GM12873 (cell line): ENCODE measurements around the gene ATG9B.

Experiments used
- CTCF ChIP-seq: IDR thresholded peaks from 2 replicates; pipeline ENCODE4 v1.5.1; 2012; ENCODE audit warnings: low read depth, mild to moderate bottlenecking, moderate library complexity, low read length, control low read depth; ENCODE audit not compliant: insufficient read depth; ENCODE audit errors: missing control alignments

Gene ATG9B

GRCh38 chr7:150992051-150992640 is 32.1 kb downstream of the ATG9B start:
- no peak for TF ChIP-seq CTCF

- no peak for TF ChIP-seq CTCF
These were observed 33.7 kb downstream of the ATG9B start, which contains the start of gene NOS3 for GRCh38 chr7:150990416-150991186. NOS3 (plus strand) TSS chr7:150991017; CDS start chr7:150993804, 2,787 bp downstream.

GRCh38 chr7:150989456-150989855 is 34.8 kb downstream of the ATG9B start:
- no peak for TF ChIP-seq CTCF

GRCh38 chr7:150988230-150989226 is 35.8 kb downstream of the ATG9B start:
- TF ChIP-seq CTCF, result peak; percentile 81

- no peak for TF ChIP-seq CTCF
These were observed 37.7 kb downstream of the ATG9B start for GRCh38 chr7:150986556-150986955.

GRCh38 chr7:150986099-150986512 is 38.2 kb downstream of the ATG9B start:
- TF ChIP-seq CTCF, result peak; percentile 83
